ENCODE measurements around the gene MAP3K5.

Gene MAP3K5

GRCh38 chr6:136608991-136609390, 183.3 kb downstream of the MAP3K5 start:
- no peak for TF ChIP-seq CTCF (IDR thresholded peaks at IDR 0.05; ENCODE audit: borderline replicate concordance, control extremely low read depth, extremely low read depth, insufficient read depth, missing control alignments)

GRCh38 chr6:136607932-136608772, 184.1 kb downstream of the MAP3K5 start:
- TF ChIP-seq CTCF (IDR thresholded peaks at IDR 0.05; ENCODE audit: borderline replicate concordance, control extremely low read depth, extremely low read depth, insufficient read depth, missing control alignments) = peak; percentile 69
- in situ Hi-C loops (cut with MboI; ENCODE audit: low sequenced_read_pairs, unreplicated experiment) = no loop called here
- peak; percentile 57 for DNase-seq (ENCODE audit: low spot score)

More at GRCh38 chr6:136608991-136609390, 183.3 kb downstream of the MAP3K5 start:
- DNase-seq (ENCODE audit: low spot score) = no peak
- in situ Hi-C loops (cut with MboI; ENCODE audit: low sequenced_read_pairs, unreplicated experiment) = no loop called here

- in situ Hi-C loops (cut with MboI; ENCODE audit: low sequenced_read_pairs, unreplicated experiment) = no loop called here
- no peak for DNase-seq (ENCODE audit: low spot score)
- TF ChIP-seq CTCF (IDR thresholded peaks at IDR 0.05; ENCODE audit: borderline replicate concordance, control extremely low read depth, extremely low read depth, insufficient read depth, missing control alignments) = no peak
Observed at GRCh38 chr6:136607204-136607931, 184.9 kb downstream of the MAP3K5 start.

GRCh38 chr6:136604928-136605510, 187.3 kb downstream of the MAP3K5 start:
- no peak for DNase-seq (ENCODE audit: low spot score)
- no peak for TF ChIP-seq CTCF (IDR thresholded peaks at IDR 0.05; ENCODE audit: borderline replicate concordance, control extremely low read depth, extremely low read depth, insufficient read depth, missing control alignments)
- in situ Hi-C loops (cut with MboI; ENCODE audit: low sequenced_read_pairs, unreplicated experiment) = no loop called here

- DNase-seq (ENCODE audit: low spot score) = no peak
- no peak for TF ChIP-seq CTCF (IDR thresholded peaks at IDR 0.05; ENCODE audit: borderline replicate concordance, control extremely low read depth, extremely low read depth, insufficient read depth, missing control alignments)
Observed at GRCh38 chr6:136604328-136604825, 187.9 kb downstream of the MAP3K5 start.

GRCh38 chr6:136600818-136601217, 191.5 kb downstream of the MAP3K5 start:
- DNase-seq (ENCODE audit: low spot score) = no peak
- in situ Hi-C loops (cut with MboI; ENCODE audit: low sequenced_read_pairs, unreplicated experiment) = no loop called here
- no peak for TF ChIP-seq CTCF (IDR thresholded peaks at IDR 0.05; ENCODE audit: borderline replicate concordance, control extremely low read depth, extremely low read depth, insufficient read depth, missing control alignments)

More at GRCh38 chr6:136604328-136604825, 187.9 kb downstream of the MAP3K5 start:
- in situ Hi-C loops (cut with MboI; ENCODE audit: low sequenced_read_pairs, unreplicated experiment) = no loop called here
